GM18519 (cell line): Measurements from ENCODE around the gene RAD50.
"Not testable (repeated sequence)": the region's sequence is repeated elsewhere in the genome, so short reads cannot be mapped to it uniquely, and the experiment has no call there.

Source experiments
- ATAC-seq: cut with Tn5 transposase; IDR thresholded peaks from one replicate; pipeline ENCODE4 v1.9.1; 2021; ENCODE audit warnings: mild to moderate bottlenecking, moderate library complexity; ENCODE audit not compliant: unreplicated experiment, low FRiP score

The RAD50 gene

GRCh38 chr5:132556153-132556762 lies 519 bp upstream of the RAD50 start:
- no peak for ATAC-seq

- ATAC-seq, result no peak
Measured at GRCh38 chr5:132557478-132558172, 848 bp downstream of the RAD50 start.

GRCh38 chr5:132559383-132560060 lies 2.7 kb downstream of the RAD50 start:
- ATAC-seq, result no peak

GRCh38 chr5:132561601-132562000 lies 4.8 kb downstream of the RAD50 start:
- no peak for ATAC-seq

GRCh38 chr5:132564555-132564954 lies 7.8 kb downstream of the RAD50 start:
- not testable (repeated sequence) for ATAC-seq

DNA sequence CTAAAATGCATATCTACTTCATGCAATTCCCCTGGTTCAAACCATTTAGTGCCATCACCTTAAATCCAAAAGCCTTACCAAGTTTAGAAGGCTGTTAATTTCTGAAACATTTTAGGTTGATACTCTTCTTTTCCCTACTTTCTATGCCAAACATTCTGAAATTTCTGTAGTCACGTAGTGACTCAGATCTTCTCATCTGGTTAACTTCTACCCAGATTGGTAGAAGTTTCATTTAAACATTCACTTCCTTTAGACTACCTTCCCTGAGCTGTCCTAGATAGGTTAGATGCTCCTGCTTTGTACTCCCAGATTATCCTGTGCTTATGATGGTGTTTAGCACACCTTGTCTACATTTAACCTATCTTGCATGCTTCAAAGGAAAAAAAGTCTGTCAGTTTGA lies 9.9 kb downstream of the RAD50 start:
- no peak for ATAC-seq

DNA sequence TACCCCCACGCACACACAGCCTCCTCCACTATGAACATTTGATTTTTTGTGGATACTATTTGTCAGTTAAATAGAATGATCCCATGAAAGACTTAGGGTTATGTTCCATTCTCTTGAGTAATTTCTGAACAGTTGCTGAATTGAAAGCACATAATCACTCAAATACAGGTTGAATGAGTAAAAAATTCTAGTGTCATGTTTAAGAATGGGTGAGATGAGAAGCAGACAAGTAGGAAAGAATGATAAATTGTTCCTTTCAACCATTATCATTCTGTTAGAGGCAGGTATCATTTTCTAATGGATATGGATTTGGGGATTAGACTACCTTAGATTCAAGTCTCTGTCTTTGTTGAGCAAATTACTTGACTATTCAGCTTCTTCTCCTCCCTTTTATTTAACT lies 19.3 kb downstream of the RAD50 start:
- no peak for ATAC-seq

DNA sequence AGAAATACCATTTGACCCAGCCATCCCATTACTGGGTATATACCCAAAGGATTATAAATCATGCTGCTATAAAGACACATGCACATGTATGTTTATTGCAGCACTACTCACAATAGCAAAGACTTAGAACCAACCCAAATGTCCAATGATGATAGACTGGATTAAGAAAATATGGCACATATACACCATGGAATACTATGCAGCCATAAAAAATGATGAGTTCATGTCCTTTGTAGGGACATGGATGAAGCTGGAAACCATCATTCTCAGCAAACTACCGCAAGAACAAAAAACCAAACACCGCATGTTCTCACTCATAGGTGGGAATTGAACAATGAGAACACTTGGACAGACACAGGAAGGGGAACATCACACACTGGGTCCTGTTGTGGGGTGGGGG lies 27.8 kb downstream of the RAD50 start:
- ATAC-seq, result not testable (repeated sequence)

DNA sequence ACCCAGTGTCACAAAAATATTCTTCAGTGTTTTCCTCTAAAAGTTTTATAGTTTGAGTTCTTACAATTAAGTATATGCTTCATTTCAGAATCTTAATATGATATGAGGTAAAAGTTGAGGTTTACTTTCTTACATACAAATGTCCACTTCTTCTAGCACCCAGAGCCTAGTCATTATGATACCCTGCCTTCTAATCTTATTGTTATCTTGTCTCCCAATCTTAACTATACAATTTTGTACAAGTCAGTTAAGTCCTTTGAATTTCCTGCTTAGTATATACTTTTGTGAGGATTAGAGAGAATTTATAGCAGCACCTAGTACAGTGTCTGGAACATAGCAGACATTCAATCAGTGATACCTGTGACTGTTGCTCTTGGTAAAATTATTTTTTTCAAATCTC lies 29.3 kb downstream of the RAD50 start:
- ATAC-seq, result no peak

GRCh38 chr5:132589467-132589866 lies 32.7 kb downstream of the RAD50 start:
- ATAC-seq, result no peak

GRCh38 chr5:132591145-132591544 lies 34.4 kb downstream of the RAD50 start:
- ATAC-seq, result no peak

GRCh38 chr5:132592521-132592920 lies 35.7 kb downstream of the RAD50 start:
- no peak for ATAC-seq

DNA sequence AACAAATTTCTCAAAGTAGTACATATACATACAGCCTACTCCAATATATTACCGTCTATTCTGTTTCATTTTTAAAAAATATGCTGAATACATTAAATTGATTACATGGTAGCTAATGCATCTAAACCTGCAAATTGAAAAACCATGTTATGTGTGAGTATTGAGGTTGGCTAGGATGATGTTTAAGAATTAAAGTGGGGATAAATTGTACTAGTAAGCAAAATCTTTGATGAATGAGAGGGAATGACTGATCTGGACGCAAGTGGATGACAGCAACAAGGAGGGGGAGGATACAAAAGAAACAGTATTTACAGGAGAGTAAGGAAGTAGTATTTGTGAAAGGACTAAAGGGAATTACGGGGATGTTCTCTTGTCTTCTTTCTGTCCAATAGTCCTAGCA lies 37.4 kb downstream of the RAD50 start:
- no peak for ATAC-seq

- ATAC-seq, result no peak
Measured at GRCh38 chr5:132595624-132596023, 38.8 kb downstream of the RAD50 start.

GRCh38 chr5:132601071-132601728 lies 44.4 kb downstream of the RAD50 start:
- no peak for ATAC-seq

GRCh38 chr5:132607095-132607494 lies 50.3 kb downstream of the RAD50 start:
- ATAC-seq, result no peak

GRCh38 chr5:132608107-132608506 lies 51.3 kb downstream of the RAD50 start:
- no peak for ATAC-seq

DNA sequence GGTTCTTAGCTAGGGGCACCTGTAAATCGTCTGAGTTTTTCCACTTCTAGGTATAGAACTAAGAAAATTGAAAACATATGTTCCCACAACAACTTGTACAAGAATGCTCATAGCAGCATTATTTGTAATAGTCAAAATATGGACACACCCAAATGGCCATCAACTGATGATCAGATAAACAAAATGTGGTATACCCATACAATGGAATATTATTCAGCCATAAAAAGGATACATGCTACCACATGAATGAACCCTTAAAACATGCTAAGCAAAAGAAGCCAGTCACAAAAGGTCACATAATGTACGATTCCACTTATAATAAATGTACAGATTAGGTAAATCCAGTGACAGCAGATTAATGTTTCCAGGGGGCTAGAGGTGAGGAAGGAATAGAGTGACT lies 55.2 kb downstream of the RAD50 start:
- ATAC-seq, result no peak

GRCh38 chr5:132612846-132613245 lies 56.1 kb downstream of the RAD50 start:
- ATAC-seq, result no peak

GRCh38 chr5:132621699-132622098 lies 64.9 kb downstream of the RAD50 start:
- no peak for ATAC-seq

DNA sequence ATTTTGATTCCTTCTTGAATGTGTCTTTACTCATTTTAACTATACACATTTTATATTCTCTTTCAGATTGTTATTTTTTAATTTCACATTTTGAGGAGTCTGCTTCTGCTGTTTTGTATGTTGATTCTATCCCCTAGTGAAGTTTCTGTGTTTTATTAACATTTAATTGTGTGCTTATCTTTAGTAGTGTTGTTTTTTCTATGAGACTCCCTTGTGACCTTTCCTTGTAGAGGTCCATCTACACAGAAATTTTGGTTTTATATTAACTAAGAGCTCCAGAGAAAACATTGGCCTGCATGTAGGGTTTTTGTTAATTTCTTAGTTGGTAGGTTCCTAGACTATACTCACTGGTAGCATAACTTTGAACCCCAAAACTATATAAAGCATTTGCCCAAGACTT lies 65.8 kb downstream of the RAD50 start:
- ATAC-seq, result no peak
